ENCODE measurements around the gene PLA2G2C.
"Not testable (repeated sequence)": the region's sequence is repeated elsewhere in the genome, so short reads cannot be mapped to it uniquely, and the experiment has no call there.

Gene PLA2G2C

DNA sequence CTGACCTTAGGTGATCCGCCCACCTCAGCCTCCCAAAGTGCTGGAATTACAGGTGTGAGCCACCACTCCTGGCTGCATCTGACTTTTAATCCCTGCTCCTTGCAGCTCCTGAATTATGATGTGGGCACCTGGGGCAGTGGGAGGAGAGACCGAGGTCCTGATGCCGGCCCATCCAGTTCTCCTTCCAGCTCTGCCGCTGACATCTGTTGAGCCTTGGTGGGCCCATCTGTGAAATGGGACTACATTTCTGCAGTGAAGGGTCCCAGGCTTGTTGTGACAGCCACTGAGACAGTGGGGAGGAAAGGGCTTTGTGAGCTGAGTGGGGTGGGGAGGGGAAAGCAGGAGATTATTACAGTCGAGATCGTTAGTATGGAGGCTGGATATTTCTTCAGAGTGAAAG, 35.3 kb downstream of the PLA2G2C start:
- no peak for DNase-seq

DNA sequence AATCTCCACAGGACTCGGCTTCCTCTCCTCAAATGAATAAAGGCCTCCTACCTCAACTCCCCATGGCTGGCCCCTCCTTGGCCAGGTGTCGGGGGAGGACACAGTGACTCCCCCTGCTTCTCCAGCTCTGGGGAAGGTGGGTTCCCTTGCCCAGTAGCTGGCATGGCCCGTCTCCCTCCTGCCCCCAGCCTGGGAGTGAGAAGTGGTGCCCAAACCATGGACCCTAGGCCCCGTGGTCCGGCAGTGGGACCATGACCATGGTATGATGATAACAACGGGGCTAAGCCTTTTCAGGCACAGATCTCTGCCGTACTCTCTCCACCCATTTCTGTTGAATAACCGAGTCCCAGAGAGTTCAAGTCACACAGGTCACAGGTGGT, 36.0 kb downstream of the PLA2G2C start:
- DNase-seq: no peak

DNA sequence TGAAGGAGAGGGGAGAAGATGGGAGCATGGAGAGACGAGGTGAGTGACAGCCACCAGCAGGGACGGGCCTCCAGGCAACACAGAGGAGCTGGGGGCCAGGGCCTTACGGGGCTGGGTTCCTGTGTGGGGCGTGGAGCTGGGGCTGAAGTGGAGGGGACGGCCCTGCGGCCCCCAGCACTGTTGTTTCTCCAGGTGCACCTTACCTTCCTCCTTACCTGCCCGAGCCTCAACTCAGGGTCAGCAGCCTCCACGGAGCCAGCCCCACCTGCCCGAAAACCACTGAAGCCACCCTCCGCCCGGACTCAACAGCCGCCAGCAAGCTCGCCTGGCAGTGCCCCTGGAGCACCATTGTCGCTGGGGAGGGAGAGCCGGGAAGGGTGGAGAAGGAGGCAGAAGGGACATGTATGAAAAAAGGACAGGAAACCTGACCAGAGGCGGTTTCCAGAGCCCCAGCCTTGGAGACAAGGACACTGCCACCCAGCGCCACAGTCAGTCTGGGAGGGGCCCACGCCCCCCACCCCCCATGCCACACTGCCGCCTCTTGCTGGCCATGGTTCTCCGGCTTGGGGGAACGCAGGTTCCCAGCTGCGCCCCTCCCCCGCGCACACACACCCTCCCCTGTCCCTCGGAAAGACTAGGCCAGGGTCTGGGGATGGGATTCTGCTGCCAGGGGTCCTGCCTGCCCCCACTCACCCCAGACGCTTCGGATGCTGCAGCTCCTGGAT, 36.6 kb downstream of the PLA2G2C start:
- no peak for DNase-seq

DNA sequence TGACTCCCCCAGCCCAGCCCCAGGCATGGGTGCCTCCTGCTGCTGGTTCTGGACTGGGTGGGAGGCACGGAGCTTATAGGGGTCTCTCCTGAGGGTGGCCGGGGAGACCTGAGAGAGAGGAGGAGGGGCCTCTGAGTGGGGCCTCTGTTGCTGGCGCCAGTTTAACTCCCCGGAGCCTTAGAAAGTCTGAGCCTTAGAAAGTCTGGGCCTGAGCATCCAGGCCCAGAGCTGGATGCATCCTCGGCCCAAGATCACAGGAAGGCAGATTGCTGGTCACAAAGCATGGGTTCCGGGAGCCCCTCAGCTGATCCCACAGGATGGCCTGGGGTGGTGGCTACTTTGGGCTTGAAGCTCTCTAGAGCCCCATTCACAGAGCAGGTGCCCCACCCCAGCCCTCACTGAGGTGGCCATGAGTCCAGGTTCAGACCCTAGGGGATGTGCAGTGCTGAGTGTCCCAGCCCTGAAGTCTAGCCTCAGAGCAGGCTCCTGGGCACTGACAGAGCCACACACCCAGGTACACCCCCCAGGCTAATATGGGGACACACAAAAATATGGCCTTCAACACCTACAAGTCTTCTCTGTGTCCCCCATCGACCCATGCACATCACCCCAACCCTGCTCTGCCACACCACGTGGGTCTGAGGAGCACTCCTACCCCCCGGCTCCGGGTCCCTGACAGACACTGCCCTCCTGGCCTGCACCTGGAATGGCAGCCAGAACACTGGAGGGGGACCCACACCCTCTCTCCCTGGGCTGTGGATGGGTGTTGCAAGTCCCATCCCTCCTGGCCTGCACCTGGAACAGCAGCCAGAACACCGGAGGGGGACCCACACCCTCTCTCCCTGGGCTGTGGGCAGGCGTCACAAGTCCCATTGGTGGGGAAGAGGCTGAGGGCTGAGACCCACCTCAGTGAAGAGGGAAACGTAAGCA, 37.5 kb downstream of the PLA2G2C start:
- no peak for DNase-seq

DNA sequence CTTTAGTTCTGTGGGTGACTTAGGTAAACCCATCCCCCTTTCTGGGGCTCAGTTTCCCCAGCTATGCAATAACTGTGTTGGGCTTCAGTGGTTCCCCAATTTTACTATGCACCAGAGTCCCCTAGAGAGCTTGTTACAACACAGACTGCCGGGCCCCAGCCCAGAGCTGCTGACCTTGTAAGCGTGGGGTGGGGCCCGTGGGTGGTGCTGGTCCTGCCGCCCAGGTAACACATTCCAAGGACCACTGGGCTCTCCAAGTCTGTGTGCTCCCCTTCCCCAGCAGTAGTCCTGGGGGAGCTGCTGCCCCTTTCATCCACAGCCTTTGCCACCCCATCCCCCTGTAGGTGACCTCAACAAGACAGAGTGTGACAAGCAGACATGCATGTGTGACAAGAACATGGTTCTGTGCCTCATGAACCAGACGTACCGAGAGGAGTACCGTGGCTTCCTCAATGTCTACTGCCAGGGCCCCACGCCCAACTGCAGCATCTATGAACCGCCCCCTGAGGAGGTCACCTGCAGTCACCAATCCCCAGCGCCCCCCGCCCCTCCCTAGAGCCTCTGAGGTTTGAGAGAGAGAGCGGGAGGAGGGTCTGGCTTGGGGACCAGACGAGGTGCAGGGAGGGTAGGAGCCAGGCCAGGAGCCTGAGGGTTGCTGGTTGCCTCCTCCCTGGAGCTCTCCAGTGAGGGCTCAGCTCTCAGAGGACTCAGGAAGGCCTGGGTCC, 38.3 kb downstream of the PLA2G2C start:
- DNase-seq: no peak

DNA sequence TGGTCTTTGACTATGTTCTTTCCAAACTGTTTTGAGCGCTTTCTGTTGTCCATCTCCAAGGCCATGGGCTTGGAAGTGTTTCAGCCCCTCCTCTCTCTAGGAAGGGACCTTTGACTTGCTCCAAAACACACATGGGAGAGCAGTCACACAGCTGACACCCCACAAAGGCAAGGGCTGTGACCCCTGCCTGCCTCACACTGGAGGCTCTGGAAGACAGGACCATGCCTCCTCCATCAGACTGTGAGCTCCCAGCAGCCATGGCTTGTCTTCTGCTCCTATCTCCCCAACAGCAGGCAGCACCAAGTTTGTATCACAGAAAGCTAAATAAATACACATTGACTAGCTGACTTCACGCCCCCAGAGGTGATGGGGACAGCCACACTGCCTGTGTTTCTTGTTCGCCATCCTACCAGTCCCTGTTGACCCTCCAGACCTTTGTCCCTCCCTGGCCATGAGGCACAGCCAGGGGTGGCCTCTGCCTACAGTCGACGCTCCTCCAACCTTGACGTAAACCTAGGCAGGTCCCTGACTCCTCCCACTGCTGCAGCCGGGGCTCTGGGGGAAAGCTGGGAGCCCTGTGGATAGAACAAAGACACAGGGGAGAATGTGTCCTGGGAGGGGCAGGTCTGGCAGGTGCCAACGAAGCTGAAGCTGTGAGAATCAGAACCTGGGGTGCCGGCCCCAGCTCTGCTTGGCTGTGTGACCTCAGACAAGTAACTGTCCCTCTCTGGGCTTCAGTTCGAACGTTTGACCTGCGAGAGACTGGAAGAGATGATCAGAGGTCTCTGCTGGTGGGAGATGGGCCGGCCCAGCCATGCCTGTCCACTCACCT, 42.4 kb downstream of the PLA2G2C start:
- no peak for DNase-seq

DNA sequence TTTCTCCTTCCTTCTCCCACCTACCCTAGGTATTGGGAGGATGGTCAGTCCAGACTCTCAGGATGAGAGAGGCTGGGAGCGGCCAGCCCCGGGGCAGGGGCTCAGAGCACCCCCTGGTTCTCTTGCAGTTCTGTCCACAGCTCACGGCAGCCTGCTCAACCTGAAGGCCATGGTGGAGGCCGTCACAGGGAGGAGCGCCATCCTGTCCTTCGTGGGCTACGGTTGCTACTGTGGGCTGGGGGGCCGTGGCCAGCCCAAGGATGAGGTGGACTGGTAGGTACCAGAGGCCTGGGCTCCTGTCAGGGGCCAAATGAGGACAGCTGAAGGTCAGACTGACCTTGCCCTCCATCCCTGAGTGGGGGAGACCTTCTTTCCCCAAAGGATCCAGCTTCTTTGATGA, 43.0 kb downstream of the PLA2G2C start:
- DNase-seq: no peak

DNA sequence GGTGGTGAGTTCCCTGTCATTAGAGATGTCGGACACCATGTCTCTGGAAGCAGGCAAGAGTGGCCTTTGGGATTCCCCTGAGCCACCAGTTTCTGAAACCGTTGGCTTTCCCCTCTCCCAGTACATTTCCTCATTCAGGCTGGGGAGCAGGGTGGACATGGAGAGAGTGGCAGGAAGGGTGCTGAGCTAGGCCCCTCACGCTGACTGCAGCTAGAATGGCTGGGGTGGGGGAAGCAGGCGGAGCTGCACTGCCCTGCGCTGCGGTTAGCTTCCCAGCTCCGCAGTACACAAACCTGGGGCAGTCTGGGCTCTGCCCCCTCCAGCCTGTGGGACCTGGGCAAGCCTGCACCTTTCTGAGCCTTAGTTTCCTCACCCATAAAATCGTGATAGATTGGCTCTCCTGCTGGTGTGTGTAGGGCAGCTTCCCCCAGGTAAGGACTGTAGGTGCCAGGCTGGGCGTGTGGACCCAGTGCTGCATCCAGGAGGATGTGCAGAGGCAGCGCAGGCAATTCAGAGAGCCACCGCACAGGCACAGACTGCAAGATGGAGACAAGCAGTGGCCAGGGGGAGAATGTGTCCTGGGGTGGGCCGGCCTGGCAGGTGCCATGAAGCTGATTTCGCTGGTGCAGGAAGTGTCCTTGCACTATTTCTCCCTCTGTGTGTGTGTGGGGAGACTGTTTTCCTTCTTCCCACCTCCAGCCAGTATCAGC, 44.2 kb downstream of the PLA2G2C start:
- no peak for DNase-seq

DNA sequence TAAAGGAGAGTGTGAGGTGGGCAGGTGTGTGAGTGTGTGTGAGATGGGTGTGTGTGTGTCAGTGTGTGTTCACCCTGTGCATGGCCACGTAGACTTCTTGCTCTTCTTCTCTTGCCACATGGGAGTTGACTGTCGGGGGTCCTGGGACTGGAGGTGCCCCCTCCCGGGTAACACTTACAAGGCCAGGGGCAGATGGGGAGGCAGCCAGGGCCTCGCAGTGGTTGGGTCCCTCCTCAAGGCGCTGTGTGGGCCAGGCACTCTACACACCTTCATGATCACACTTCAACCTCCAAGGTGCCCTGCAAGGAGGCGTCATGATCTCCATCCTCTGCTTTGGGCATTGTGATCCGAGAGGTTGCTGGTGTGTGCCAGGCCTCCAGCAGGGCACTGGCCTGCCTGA, 44.9 kb downstream of the PLA2G2C start:
- no peak for DNase-seq

DNA sequence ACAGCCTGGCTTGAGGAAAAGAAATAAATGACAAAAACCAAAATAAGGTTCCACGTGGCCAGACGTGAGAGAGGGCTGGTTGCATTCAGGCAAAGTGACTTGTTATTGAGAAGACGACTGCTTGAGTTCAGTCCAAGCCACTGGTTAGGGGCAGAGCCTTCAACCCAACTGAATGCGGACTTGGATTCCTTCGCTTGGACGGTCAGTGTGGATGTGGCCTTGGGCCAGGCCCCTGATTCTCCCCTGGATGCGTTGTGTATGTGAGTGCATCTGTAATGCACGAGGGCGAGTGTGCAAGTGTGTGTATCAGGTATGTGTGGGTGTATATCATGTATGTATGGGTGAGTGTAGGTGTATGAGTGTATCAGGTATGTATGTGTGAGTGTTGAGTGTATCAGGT, 45.3 kb downstream of the PLA2G2C start:
- DNase-seq: no peak

DNA sequence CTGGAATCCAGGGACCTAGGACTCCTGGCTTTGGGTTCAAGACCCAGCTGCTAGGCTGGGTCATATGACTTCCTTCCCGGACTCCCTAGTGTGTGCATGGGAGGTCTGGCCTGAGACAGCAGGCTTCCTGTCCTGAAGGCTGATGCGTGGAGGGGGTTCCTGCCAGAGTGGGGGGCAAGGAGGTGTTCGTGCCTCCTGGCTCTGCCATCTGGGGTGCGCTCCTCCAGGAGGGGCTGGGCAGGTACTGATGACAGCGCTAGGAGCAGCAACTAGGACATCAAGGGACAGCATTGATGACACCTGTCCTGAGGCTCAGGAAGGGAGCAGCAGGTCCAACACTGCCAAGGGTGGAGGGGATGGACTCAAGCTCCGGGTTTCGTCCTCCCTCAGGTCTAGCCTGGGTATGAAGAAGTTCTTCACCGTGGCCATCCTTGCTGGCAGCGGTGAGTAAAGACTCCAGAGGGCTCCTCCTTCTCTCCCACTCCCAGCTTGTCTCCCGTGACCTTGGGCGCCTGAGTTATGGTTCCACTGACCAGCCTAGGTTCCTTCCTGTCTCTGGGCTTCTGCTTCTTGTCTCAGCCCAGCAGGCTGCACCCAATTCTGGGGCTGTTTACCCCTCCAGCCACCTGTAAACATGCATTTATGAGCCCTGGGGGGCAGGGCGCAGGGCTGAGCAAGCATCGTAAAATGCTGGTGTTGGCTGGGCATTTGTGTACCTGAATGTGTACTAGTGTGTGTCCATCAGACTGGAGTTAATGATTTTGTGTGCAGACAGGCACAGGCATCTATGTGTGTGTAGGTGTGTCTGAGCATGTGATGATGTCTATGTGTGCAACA, 46.3 kb downstream of the PLA2G2C start:
- no peak for DNase-seq

DNA sequence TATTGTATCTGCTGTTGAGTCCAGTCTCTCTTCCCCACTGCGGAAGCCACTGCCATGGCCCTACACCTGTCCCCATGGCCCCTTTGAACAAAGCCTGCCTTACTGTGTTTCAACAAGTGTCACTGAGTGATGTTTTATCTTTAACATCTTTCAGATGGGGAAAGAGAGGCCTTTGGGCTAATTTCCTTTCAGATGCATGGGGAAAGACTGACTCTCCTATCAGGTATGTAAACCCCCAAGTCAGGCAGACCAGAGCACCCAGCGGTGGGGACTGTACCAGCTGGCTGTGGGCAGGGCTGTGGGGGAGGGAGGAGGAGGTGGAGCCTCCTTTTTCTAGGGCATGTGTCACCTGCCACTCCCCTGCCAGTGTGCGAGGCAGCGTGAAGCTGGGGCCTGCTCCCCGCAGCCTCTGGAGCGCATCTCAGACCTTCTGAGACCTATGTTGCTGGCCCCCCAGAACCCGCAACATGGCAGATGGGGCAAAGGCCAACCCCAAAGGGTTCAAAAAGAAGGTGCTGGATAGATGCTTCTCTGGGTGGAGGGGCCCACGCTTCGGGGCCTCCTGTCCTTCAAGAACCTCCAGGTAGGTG, 47.3 kb downstream of the PLA2G2C start, which contains the start of gene PLA2G2F:
TSS of gene PLA2G2F (plus strand) at position 363 of the 590 bp plus-strand sequence. CDS start at position 468, 105 bp downstream.
- DNase-seq: no peak

DNA sequence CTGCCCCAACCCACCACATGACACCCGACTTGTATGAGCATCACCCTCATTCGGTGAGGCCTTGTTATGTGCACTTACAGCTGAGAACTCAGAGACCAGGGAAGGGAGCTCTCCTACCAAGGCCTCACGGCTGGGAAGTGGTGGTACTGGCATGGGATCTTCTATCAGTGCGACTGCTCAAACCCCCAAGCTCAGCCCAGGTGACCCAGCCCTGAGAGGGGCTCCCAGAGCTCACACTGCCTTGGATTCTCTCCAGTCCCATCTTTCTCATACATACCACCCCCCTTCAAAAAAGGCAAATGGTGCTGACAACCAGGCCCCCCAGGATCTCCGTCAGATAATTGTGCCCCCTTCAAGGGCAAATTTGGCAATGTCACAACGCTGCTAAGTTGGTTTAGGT, 48.0 kb downstream of the PLA2G2C start:
- no peak for DNase-seq

DNA sequence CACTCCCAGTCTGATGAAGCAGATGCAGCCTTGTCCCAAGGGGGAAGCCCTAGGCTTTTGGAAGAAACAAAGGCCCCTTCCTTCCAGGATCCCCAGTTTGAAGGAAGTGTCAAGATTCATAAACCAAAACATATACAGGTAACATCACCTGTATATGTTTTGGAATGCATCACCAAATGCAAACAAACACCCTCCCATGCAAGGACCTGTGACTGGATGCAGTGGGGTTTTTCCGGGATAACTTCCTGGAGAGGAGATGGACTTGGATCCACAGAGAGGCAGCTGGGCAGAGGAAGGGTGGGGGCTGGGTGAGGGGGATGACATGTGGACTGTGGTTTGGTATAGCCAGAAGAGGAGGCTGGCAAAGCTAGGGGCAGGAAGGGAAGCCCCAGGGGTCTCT, 48.7 kb downstream of the PLA2G2C start:
- DNase-seq: no peak

DNA sequence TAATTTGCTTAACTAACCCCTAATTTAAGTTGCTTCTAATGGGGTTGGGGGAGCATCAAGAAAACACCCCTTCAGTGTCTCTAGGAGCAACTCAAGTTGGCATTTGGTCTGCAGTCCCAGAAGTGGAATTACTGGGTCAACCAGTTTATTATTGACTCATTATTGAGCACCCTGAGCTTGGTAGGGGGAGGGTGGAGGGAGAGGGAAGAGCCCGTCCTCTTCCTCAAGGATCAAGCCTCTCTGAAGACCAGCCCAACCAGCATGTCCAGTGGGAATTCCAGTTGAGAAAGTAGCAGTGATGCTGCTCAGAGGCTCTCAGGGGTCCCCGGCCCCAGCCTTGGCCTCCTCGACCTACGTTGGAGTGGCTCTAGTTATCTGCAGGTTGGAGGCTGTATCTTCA, 49.3 kb downstream of the PLA2G2C start:
- DNase-seq: no peak

DNA sequence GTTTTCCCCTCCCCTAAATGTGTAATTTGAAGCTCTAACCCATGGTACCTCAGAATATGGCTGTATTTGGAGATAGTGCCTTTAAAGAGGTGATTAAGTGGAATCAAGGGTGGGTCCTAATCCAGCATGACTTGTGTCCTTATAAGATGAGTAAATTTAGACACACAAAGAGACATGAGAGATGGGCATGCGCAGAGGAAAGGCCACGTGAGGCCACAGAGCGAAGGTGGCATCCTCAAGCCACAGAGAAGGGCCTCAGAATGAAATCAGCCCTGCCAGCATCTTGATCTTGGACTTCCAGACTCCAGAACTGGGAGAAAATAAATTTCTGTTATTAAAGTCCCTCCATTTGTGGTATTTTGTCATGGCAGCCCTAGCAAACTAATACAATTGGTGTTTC, 50.1 kb downstream of the PLA2G2C start:
- no peak for DNase-seq

DNA sequence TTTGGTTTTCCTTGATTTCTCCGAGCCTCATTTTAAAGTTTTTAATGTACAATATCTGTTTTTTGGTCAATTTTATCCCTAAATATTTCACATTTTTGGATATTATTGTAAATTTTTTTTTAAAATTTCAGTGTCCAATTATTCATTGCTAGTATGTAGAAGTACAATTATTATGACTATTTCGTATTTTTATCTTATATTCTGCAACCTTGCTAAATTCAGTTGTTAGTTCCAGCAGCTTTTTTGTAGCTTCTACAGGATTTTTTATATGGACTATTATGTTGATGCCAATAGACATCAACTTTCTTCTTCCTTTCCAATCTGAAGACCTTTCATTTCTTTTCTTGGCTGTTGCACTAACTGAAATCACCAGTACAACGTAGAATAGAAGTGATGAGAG, 51.3 kb downstream of the PLA2G2C start:
- no peak for DNase-seq

DNA sequence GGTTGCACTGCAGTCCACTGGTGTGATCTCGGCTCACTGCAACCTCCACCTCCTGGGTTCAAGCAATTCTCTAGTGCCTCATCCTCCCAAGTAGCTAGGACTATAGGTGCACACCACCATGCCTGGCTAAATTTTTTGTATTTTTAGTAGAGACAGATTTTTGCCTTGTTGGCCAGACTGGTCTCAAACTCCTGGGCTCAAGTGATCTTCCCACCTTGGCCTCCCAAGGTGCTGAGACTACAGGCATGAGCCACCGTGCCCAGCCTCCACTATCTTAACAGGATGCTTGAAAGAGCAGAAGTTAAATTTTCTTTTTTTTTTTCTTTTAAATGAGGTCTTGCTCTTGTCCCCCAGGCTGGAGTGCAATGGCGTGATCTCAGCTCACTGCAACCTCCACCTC, 55.8 kb downstream of the PLA2G2C start:
- DNase-seq: not testable (repeated sequence)

DNA sequence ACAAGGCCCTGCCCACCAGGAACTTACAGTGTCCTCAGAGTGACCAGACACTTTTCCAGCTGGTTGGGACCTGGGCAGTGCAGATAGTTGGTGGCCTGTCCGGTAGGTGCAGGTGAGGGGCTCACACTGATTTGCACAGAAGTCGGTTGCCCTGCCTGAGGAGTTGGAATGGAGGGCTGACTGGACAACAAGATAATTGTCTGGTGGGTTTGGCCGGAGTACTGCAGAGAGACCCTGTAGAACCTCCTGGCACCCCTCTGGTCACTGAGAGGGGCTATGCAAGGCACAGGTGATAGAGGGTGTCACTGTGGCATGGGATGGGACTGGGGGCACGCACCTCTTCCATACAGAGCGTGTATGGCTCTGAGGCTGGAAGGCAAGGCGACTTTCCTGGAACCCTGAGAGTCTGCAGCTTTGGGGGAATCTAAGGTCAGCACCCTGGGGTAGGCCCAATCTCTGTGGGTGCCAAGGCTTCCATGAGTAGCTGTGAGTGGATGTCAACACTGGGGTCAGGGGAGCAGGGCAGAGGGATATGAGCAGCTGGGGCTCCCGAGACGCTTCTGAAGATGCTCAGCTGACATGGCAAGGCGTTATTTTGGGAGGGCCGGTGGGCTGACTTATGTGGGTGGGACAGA, 59.4 kb downstream of the PLA2G2C start:
- DNase-seq: no peak

Data from stimulated activated CD4-positive, alpha-beta T cell treated with anti-CD3 and anti-CD28 coated beads, Interleukin-1b, Interleukin-23, amount 100 ng/mL, for 48 hours (primary cell).